ENCODE measurements around the gene SLC35B3.
"Not testable (repeated sequence)": the region's sequence is repeated elsewhere in the genome, so short reads cannot be mapped to it uniquely, and the experiment has no call there.

Gene SLC35B3

DNA sequence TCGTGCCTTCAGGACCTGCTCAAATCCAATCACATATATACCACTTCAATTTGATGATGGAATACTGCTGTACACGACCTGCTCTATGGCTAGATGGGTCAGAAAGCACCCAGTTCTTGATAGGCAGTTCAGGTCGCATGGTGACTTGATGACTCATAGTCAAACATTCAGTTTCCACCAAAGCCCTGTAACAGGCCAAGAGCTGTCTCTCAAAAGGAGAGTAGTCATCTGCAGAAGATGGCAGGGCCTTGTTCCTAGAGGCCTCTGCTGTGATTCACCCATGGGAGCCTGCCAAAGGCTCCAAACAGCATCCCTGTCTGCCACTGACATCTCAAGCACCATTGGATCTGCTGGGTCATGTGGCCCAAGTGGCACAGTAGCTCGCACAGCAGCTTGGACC, 29.4 kb downstream of the SLC35B3 start:
- DNase-seq = not testable (repeated sequence)

DNA sequence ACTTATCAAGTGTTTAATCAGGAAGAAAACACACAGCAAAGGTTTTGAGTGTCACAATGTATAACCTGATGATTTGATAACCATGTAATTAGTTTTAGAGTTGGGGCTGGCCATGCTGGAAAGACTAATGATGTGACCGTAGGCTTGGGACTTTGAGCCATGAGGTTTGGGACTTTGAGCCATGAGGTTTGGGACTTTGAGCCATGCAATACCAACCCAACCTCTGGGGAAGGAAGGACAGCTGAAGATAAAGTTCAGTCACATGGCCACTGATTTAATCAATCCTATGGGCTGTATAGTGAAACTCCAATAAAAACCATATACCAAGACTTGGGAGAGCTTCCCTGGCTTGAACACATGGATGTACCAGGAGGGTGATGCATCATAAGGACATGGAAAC, 32.8 kb downstream of the SLC35B3 start:
- DNase-seq = no peak

GRCh38 chr6:8400663-8401062, 34.7 kb downstream of the SLC35B3 start:
- no peak for DNase-seq

DNA sequence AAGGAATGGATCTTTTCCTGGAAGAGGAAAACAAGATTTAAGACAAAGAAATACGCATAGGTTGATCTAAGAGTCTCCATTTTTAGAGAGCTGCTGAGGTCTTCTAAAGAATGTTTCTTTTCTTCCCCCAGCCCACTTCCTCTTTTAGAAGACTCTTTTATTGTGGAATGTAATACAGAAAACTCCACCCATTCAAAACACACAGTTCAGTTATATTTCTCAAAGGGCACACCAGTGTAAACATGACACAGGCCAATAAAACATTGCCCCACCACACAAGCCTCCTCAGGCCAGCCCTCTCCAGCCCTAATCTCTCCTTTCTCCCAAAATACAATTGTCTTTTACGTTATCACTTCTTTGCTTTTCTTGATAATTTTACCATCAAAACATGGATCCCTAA, 42.8 kb downstream of the SLC35B3 start:
- DNase-seq = no peak

GRCh38 chr6:8391934-8392333, 43.4 kb downstream of the SLC35B3 start:
- DNase-seq = no peak

DNA sequence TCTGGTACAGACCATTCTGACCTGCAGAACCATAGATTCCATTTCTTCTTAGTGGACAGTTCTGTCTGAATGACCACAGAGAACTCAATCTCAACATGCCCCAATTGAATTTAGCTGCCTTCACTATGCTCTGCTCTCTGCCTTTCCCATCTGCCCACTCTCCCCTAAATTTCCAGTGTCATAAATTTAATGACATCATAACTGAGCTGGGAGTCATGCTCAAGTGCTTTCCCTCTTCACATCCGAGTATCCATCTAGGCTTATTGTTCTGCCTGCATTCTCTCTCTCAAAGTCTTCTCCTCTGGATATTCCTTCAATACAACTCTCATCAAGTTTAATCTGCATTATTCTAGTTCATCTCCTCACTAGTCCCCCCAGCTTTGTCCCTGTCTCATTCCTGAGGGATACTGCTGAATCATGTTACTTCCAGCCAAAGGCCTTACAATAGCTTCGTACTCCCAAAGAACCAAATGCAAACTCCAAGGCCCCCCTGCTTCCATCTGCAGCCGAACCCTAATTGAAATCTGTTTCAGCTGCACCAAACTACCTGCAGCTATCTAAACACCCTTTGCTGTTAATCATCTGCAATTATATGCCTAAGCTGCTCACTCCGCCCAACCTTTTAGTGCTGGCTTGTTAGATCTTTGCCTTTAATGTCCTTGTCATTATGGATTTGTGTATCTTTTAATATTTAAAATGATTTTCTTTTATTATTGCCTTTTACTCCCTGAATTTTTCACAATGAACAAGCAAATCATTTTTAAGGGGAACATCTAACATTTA, 46.1 kb downstream of the SLC35B3 start:
- DNase-seq = no peak

DNA sequence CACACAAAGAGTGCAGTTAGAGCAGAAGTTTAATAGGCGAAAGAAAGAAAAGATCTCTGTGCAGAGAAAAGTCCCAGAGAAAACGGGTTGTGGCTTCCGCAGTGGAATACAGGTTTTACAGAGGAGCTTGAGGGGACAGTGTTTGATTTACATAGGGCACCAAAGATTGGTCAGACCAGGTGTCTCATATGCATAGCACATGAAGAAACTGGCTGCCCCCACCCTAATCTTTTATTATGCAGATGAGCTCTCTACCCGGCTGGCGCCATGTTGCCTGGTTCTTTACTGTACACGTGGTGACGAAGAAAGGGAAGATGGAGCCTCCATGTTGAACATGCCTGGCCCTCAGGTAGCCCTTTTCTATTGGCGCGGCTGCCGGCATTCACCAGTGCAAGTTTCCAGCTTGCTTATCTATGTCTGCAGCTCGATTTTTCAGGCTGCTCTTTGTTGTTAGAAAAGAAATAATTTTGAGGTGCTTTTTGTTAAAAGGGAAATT, 47.4 kb downstream of the SLC35B3 start:
- DNase-seq = no peak

DNA sequence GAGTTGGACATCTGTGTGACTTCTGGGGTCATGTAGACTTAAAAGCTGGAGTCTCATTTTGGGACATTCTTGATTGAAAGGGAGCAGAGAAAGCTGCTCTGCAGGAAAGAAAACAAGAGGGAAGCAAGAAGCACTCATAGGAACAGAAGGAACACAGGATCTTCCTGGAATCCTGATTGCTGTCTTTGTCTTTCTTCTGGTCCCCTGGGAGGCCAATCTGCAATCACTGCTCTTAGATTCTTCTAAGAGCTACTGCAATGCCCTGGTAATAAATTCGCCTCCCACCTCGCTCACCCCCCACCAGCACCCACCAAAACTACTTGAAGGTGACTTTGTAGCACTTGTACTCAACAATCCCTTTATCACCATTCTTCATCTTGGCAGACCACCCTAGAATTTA, 51.8 kb downstream of the SLC35B3 start:
- no peak for DNase-seq

- no peak for DNase-seq
Observed at GRCh38 chr6:8382434-8382833, 52.9 kb downstream of the SLC35B3 start.

- DNase-seq = no peak
Observed at GRCh38 chr6:8375916-8376315, 59.4 kb downstream of the SLC35B3 start.
